ENCODE measurements around the gene NTSR2. TPM values are rescaled to one million over a fixed set of nuclear protein-coding genes. Genes with fewer than 3 reads are reported as not detected.

Gene NTSR2
- total RNA-seq, 5 donors from 2014 or later (not counting 1 experiment from before 2014, with no cell fraction given): not detected

- Histone ChIP-seq H3K4me1 (ENCODE audit: control insufficient read depth in 1 of 2, extremely low read depth in 1 of 2, insufficient read depth in 2 of 2, low read length in 2 of 2) (no peaks in the 10 kb centered on the region), H3K36me3 (ENCODE audit: control insufficient read depth in 2 of 2, extremely low read depth in 1 of 2, insufficient read depth in 1 of 2, low read length in 1 of 2) (no peaks in the 10 kb centered on the region), H3K27me3 (replicated peaks in 1 of 2; ENCODE audit: control insufficient read depth in 2 of 2, extremely low read depth in 1 of 2, insufficient read depth in 2 of 2, low read length in 1 of 2) (peaks cover 0 to 3% of the 10 kb centered on the region in 2 experiments), H3K9me3 (no peaks in the 10 kb centered on the region), H3K4me3 (ENCODE audit: control insufficient read depth in 1 of 2, extremely low read depth in 1 of 2, low read length in 1 of 2) (no peak overlapping the region), H3K27ac (ENCODE audit: low read length) (no peak overlapping the region)
- no peaks in the 10 kb centered on the region for H3K4me1 Mint-ChIP-seq
- no peak overlapping the region for H3K4me3 Mint-ChIP-seq
- 90% methylated on average over 1 of the region's 3 CpGs for WGBS (ENCODE audit: insufficient coverage)
- no peaks in the 10 kb centered on the region for H3K36me3 Mint-ChIP-seq
- ATAC-seq (replicated peaks in 1 of 4) (no peak), DNase-seq (no peak)
- peaks cover 3 to 4% of the 10 kb centered on the region in 2 donors for H3K27me3 Mint-ChIP-seq
- H3K9me3 Mint-ChIP-seq: no peaks in the 10 kb centered on the region
- no peak overlapping the region for H3K27ac Mint-ChIP-seq
- ChIA-PET POLR2A (no interaction called here), CTCF (no interaction called here)
Measured at GRCh38 chr2:11710210-11710609, 40.2 kb upstream of the NTSR2 start.

GRCh38 chr2:11709293-11709692, 39.3 kb upstream of the NTSR2 start:
- H3K36me3 Mint-ChIP-seq: no peaks in the 10 kb centered on the region
- H3K4me3 Mint-ChIP-seq: no peak overlapping the region
- ATAC-seq (replicated peaks in 1 of 4): no peak
- H3K27ac Mint-ChIP-seq: no peak overlapping the region
- Histone ChIP-seq H3K36me3 (ENCODE audit: control insufficient read depth in 2 of 2, extremely low read depth in 1 of 2, insufficient read depth in 1 of 2, low read length in 1 of 2) (no peaks in the 10 kb centered on the region), H3K4me3 (ENCODE audit: control insufficient read depth in 1 of 2, extremely low read depth in 1 of 2, low read length in 1 of 2) (no peak overlapping the region), H3K4me1 (ENCODE audit: control insufficient read depth in 1 of 2, extremely low read depth in 1 of 2, insufficient read depth in 2 of 2, low read length in 2 of 2) (no peaks in the 10 kb centered on the region), H3K27me3 (replicated peaks in 1 of 2; ENCODE audit: control insufficient read depth in 2 of 2, extremely low read depth in 1 of 2, insufficient read depth in 2 of 2, low read length in 1 of 2) (no peaks in the 10 kb centered on the region), H3K9me3 (no peaks in the 10 kb centered on the region), H3K27ac (ENCODE audit: low read length) (no peak overlapping the region)
- CTCF ChIA-PET: interaction anchor here in 1 of 2 donors (0.5 kb wide), 1 partner anchor 1013 kb away, joined by 3 read pairs; no protein-coding TSS in a partner anchor
- no peaks in the 10 kb centered on the region for H3K27me3 Mint-ChIP-seq
- WGBS (ENCODE audit: insufficient coverage): 90% methylated on average over 8 of the region's 8 CpGs
- POLR2A ChIA-PET: no interaction called here
- no peak for DNase-seq
- no peaks in the 10 kb centered on the region for H3K9me3 Mint-ChIP-seq
- no peaks in the 10 kb centered on the region for H3K4me1 Mint-ChIP-seq

GRCh38 chr2:11708106-11708505, 38.1 kb upstream of the NTSR2 start:
- Histone ChIP-seq H3K27me3 (replicated peaks in 1 of 2; ENCODE audit: control insufficient read depth in 2 of 2, extremely low read depth in 1 of 2, insufficient read depth in 2 of 2, low read length in 1 of 2) (no peaks in the 10 kb centered on the region), H3K36me3 (ENCODE audit: control insufficient read depth in 2 of 2, extremely low read depth in 1 of 2, insufficient read depth in 1 of 2, low read length in 1 of 2) (no peaks in the 10 kb centered on the region), H3K27ac (ENCODE audit: low read length) (no peak overlapping the region), H3K4me1 (ENCODE audit: control insufficient read depth in 1 of 2, extremely low read depth in 1 of 2, insufficient read depth in 2 of 2, low read length in 2 of 2) (no peaks in the 10 kb centered on the region), H3K9me3 (no peaks in the 10 kb centered on the region), H3K4me3 (ENCODE audit: control insufficient read depth in 1 of 2, extremely low read depth in 1 of 2, low read length in 1 of 2) (no peak overlapping the region)
- Mint-ChIP-seq H3K27me3 (no peaks in the 10 kb centered on the region), H3K4me3 (no peak overlapping the region), H3K4me1 (no peaks in the 10 kb centered on the region), H3K9me3 (no peaks in the 10 kb centered on the region), H3K36me3 (no peaks in the 10 kb centered on the region), H3K27ac (no peak overlapping the region)
- ChIA-PET POLR2A (no interaction called here), CTCF (interaction anchor here in 1 of 2 donors (0.6 kb wide), 1 partner anchor 27 kb away, joined by 3 read pairs; no protein-coding TSS in a partner anchor)
- WGBS (ENCODE audit: insufficient coverage): 81% methylated on average over 2 of the region's 3 CpGs
- ATAC-seq (replicated peaks in 1 of 4) (no peak), DNase-seq (no peak)

GRCh38 chr2:11705711-11706110, 35.7 kb upstream of the NTSR2 start:
- Mint-ChIP-seq H3K9me3 (no peaks in the 10 kb centered on the region), H3K36me3 (no peaks in the 10 kb centered on the region), H3K4me3 (no peak overlapping the region), H3K27ac (no peak overlapping the region), H3K27me3 (no peaks in the 10 kb centered on the region), H3K4me1 (no peaks in the 10 kb centered on the region)
- WGBS (ENCODE audit: insufficient coverage): 100% methylated on average over 1 of the region's 3 CpGs
- Histone ChIP-seq H3K27ac (ENCODE audit: low read length) (no peak overlapping the region), H3K4me3 (ENCODE audit: control insufficient read depth in 1 of 2, extremely low read depth in 1 of 2, low read length in 1 of 2) (no peak overlapping the region), H3K9me3 (no peaks in the 10 kb centered on the region), H3K27me3 (replicated peaks in 1 of 2; ENCODE audit: control insufficient read depth in 2 of 2, extremely low read depth in 1 of 2, insufficient read depth in 2 of 2, low read length in 1 of 2) (no peaks in the 10 kb centered on the region), H3K36me3 (ENCODE audit: control insufficient read depth in 2 of 2, extremely low read depth in 1 of 2, insufficient read depth in 1 of 2, low read length in 1 of 2) (no peaks in the 10 kb centered on the region), H3K4me1 (ENCODE audit: control insufficient read depth in 1 of 2, extremely low read depth in 1 of 2, insufficient read depth in 2 of 2, low read length in 2 of 2) (no peaks in the 10 kb centered on the region)
- ChIA-PET POLR2A (no interaction called here), CTCF (interaction anchor here in 1 of 2 donors (0.6 to 1.2 kb wide), 2 partner anchors 13 to 19 kb away, joined by 5 to 13 read pairs; no protein-coding TSS in a partner anchor)
- ATAC-seq (replicated peaks in 1 of 4) (no peak), DNase-seq (no peak)

- Histone ChIP-seq H3K27ac (ENCODE audit: low read length) (no peak overlapping the region), H3K9me3 (no peaks in the 10 kb centered on the region), H3K4me1 (ENCODE audit: control insufficient read depth in 1 of 2, extremely low read depth in 1 of 2, insufficient read depth in 2 of 2, low read length in 2 of 2) (no peaks in the 10 kb centered on the region), H3K4me3 (ENCODE audit: control insufficient read depth in 1 of 2, extremely low read depth in 1 of 2, low read length in 1 of 2) (no peak overlapping the region), H3K36me3 (ENCODE audit: control insufficient read depth in 2 of 2, extremely low read depth in 1 of 2, insufficient read depth in 1 of 2, low read length in 1 of 2) (no peaks in the 10 kb centered on the region), H3K27me3 (replicated peaks in 1 of 2; ENCODE audit: control insufficient read depth in 2 of 2, extremely low read depth in 1 of 2, insufficient read depth in 2 of 2, low read length in 1 of 2) (no peaks in the 10 kb centered on the region)
- Mint-ChIP-seq H3K4me3 (no peak overlapping the region), H3K4me1 (no peaks in the 10 kb centered on the region), H3K27ac (no peak overlapping the region), H3K27me3 (no peaks in the 10 kb centered on the region), H3K9me3 (no peaks in the 10 kb centered on the region), H3K36me3 (no peaks in the 10 kb centered on the region)
- CTCF ChIA-PET: interaction anchor here in 1 of 2 donors (0.6 to 1.2 kb wide), 3 partner anchors 12 to 18 kb away, joined by 5 to 13 read pairs (median 5); no protein-coding TSS in a partner anchor
- 100% methylated on average over 2 of the region's 4 CpGs for WGBS (ENCODE audit: insufficient coverage)
- POLR2A ChIA-PET: no interaction called here
- DNase-seq (no peak), ATAC-seq (replicated peaks in 1 of 4) (no peak)
Measured at GRCh38 chr2:11705063-11705462, 35.1 kb upstream of the NTSR2 start.

GRCh38 chr2:11703700-11704099, 33.7 kb upstream of the NTSR2 start:
- CTCF ChIA-PET: interaction anchor here in 1 of 2 donors (1.1 kb wide), 1 partner anchor 76 kb away, joined by 7 read pairs; no protein-coding TSS in a partner anchor
- H3K9me3 Mint-ChIP-seq: no peaks in the 10 kb centered on the region
- no peaks in the 10 kb centered on the region for H3K36me3 Mint-ChIP-seq
- 100% methylated on average over 1 of the region's 1 CpG for WGBS (ENCODE audit: insufficient coverage)
- H3K4me1 Mint-ChIP-seq: no peaks in the 10 kb centered on the region
- H3K27ac ChIP-seq (ENCODE audit: low read length): no peak overlapping the region
- no peak overlapping the region for H3K4me3 Mint-ChIP-seq
- H3K9me3 ChIP-seq: no peaks in the 10 kb centered on the region
- no peaks in the 10 kb centered on the region for H3K27me3 Mint-ChIP-seq
- POLR2A ChIA-PET: interaction anchor here in 1 of 2 donors (0.6 kb wide), 1 partner anchor 531 kb away, joined by 3 read pairs; no protein-coding TSS in a partner anchor
- no peak overlapping the region for H3K4me3 ChIP-seq (ENCODE audit: control insufficient read depth in 1 of 2, extremely low read depth in 1 of 2, low read length in 1 of 2)
- H3K4me1 ChIP-seq (ENCODE audit: control insufficient read depth in 1 of 2, extremely low read depth in 1 of 2, insufficient read depth in 2 of 2, low read length in 2 of 2): no peaks in the 10 kb centered on the region
- no peak for DNase-seq
- H3K27ac Mint-ChIP-seq: no peak overlapping the region
- ATAC-seq (replicated peaks in 1 of 4): no peak
- H3K27me3 ChIP-seq (replicated peaks in 1 of 2; ENCODE audit: control insufficient read depth in 2 of 2, extremely low read depth in 1 of 2, insufficient read depth in 2 of 2, low read length in 1 of 2): no peaks in the 10 kb centered on the region
- no peaks in the 10 kb centered on the region for H3K36me3 ChIP-seq (ENCODE audit: control insufficient read depth in 2 of 2, extremely low read depth in 1 of 2, insufficient read depth in 1 of 2, low read length in 1 of 2)

All from T-cell (primary cell).